ENCODE data around the gene CLDN4. TPM values are rescaled to one million over a fixed set of nuclear protein-coding genes. Genes with fewer than 3 reads are reported as not detected.
A peak's percentile ranks its signal among the peaks of the same experiment; 100 is the strongest.

The CLDN4 gene
- total and polyA plus RNA-seq, 9 of the 15 experiments (the other 6 are each of a cell fraction or from before 2014, with no cell fraction given) = 0.05 to 0.60 (median 0.06) TPM; not detected in 3

- TF ChIP-seq L3MBTL2 (IDR thresholded peaks at IDR 0.05) (peak; percentile 58; the same call in 1 of the 2 replicates), TFAP4 (CRISPR knock-in tag; IDR thresholded peaks at IDR 0.05; ENCODE audit: borderline replicate concordance) (peak; percentile 41; the same call in 1 of the 2 replicates), FOXA3 (CRISPR knock-in tag; conservative IDR thresholded peaks at IDR 0.05 in 1 of 2, IDR thresholded peaks at IDR 0.05 in 1 of 2) (0 out of 4 replicates have a peak, but pooled peaks of 1 of the 2 experiments have one; percentile 14), ZNF280A (IDR thresholded peaks at IDR 0.05; ENCODE audit: low read depth, partially characterized antibody) (no peak), YY1 (IDR thresholded peaks at IDR 0.05; ENCODE audit: borderline replicate concordance in 1 of 3, control insufficient read depth in 1 of 3, extremely low read depth in 1 of 3, insufficient read depth in 3 of 3, insufficient read length in 1 of 3, insufficient replicate concordance in 2 of 3, low read depth in 1 of 3, low read length in 2 of 3) (peak in 1 of 3 experiments; percentile 19), NFYB (IDR thresholded peaks at IDR 0.05; ENCODE audit: extremely low read depth, insufficient read length) (peak; percentile 69), TAF1 (IDR thresholded peaks at IDR 0.05; ENCODE audit: control insufficient read depth, extremely low read depth, insufficient read depth, low read length, severe bottlenecking) (peak; percentile 56), NR0B1 (IDR thresholded peaks at IDR 0.05; ENCODE audit: partially characterized antibody) (no peak), RB1 (IDR thresholded peaks at IDR 0.05; ENCODE audit: low read depth) (0 out of 2 replicates have a peak, but pooled peaks have one; percentile 8), ZBTB2 (IDR thresholded peaks at IDR 0.05) (peak; percentile 42; the same call in 1 of the 2 replicates), MCM3 (IDR thresholded peaks at IDR 0.05) (no peak), ZFX (CRISPR knock-in tag; IDR thresholded peaks at IDR 0.05) (peak; percentile 74), ZNF282 (CRISPR knock-in tag; IDR thresholded peaks at IDR 0.05) (no peak), ZBTB26 (CRISPR knock-in tag; IDR thresholded peaks at IDR 0.05) (no peak), KDM5B (IDR thresholded peaks at IDR 0.05; ENCODE audit: insufficient replicate concordance, low read depth, low read length) (peak; percentile 56), ZFP30 (CRISPR knock-in tag; IDR thresholded peaks at IDR 0.05; ENCODE audit: borderline replicate concordance) (no peak), THRAP3 (IDR thresholded peaks at IDR 0.05; ENCODE audit: borderline replicate concordance) (no peak)
Measured at GRCh38 chr7:73842067-73842976, 11.5 kb downstream of the CLDN4 start, which contains the start of gene METTL27 (continued).

Data from K562 (cell line).